IMR-90 (cell line): ENCODE results near the gene SVOPL. TPM values are rescaled to one million over a fixed set of nuclear protein-coding genes. Genes with fewer than 3 reads are reported as not detected.
"Not testable (repeated sequence)": the region's sequence is repeated elsewhere in the genome, so short reads cannot be mapped to it uniquely, and the experiment has no call there.

Experiments
- ATAC-seq: fragments of 200-7000 bp; cut with Tn5 transposase; 2 replicates; pipeline ENCODE4 v1.9.1; 2020; ENCODE audit warnings: low read depth, mild to moderate bottlenecking, moderate library complexity
- BruUV-seq: library from RNA; stranded (reverse); fragments of 400-500 nt; replicated peaks from 2 replicates; lab custom pipeline; 2021; lab: Mats Ljungman, UMichigan
- CTCF ChIA-PET: fragments of 300-600 bp; formaldehyde crosslinking; extraction: SDS; loops from one replicate; lab custom pipeline; 2021; ENCODE audit warnings: antibody characterized with exemption; lab: Yijun Ruan, JAX
- POLR2A ChIA-PET: fragments of 300-600 bp; sonication (Branson Sonifier 250); formaldehyde crosslinking; loops from one replicate; lab custom pipeline; 2022; ENCODE audit warnings: antibody characterized with exemption; ENCODE audit not compliant: unreplicated experiment; lab: Charles Lee
- DNase-seq: peaks from one replicate; pipeline ENCODE4 v3.0.0; 2013
- H2AFZ ChIP-seq: replicated peaks from 2 replicates; pipeline ENCODE3; 2013; ENCODE audit warnings: low read length, mild to moderate bottlenecking; ENCODE audit not compliant: poor library complexity
- H2AK5ac ChIP-seq: 2 replicates; pipeline ENCODE4 v1.6.1; 2013; ENCODE audit warnings: low read depth, low read length, inconsistent platforms
- H2AK9ac ChIP-seq: replicated peaks from 2 replicates; pipeline ENCODE3; 2013; ENCODE audit warnings: mild to moderate bottlenecking, low read depth, low read length, moderate library complexity; ENCODE audit not compliant: poor library complexity
- H2BK120ac ChIP-seq: 2 replicates; pipeline ENCODE4 v1.6.1; 2013; ENCODE audit warnings: low read depth, low read length, inconsistent platforms
- H2BK15ac ChIP-seq: 3 replicates; pipeline ENCODE4 v1.6.1; 2013; ENCODE audit warnings: low read depth, low read length, inconsistent platforms
- H2BK20ac ChIP-seq: 2 replicates; pipeline ENCODE4 v1.6.1; 2013; ENCODE audit warnings: low read depth, mild to moderate bottlenecking, inconsistent platforms, low read length, moderate library complexity
- H2BK5ac ChIP-seq: 2 replicates; pipeline ENCODE4 v1.6.1; 2013; ENCODE audit warnings: mild to moderate bottlenecking, low read depth, low read length, inconsistent platforms; ENCODE audit not compliant: poor library complexity, severe bottlenecking
- H3K14ac ChIP-seq: replicated peaks from 2 replicates; pipeline ENCODE4 v1.6.1; 2013; ENCODE audit warnings: low read depth, low read length, inconsistent platforms
- H3K18ac ChIP-seq: 2 replicates; pipeline ENCODE4 v1.6.1; 2013; ENCODE audit warnings: low read depth, low read length, control low read depth
- H3K23ac ChIP-seq: 2 replicates; pipeline ENCODE4 v1.6.1; 2013; ENCODE audit warnings: low read depth, low read length, inconsistent platforms
- H3K27ac ChIP-seq: 2 replicates; pipeline ENCODE4 v1.5.1; 2013; ENCODE audit warnings: mild to moderate bottlenecking, control low read depth, low read length; ENCODE audit not compliant: insufficient read depth
- H3K27me3 ChIP-seq: 2 replicates; pipeline ENCODE4 v1.6.1; 2013; ENCODE audit warnings: low read length; ENCODE audit not compliant: control insufficient read depth, insufficient read depth
- H3K36me3 ChIP-seq: 2 replicates; pipeline ENCODE4 v1.6.1; 2013; ENCODE audit warnings: low read length, mixed read lengths; ENCODE audit not compliant: control insufficient read depth, insufficient read depth
- H3K4ac ChIP-seq: 2 replicates; pipeline ENCODE4 v1.6.1; 2013; ENCODE audit warnings: low read depth, low read length, inconsistent platforms
- H3K4me1 ChIP-seq: 2 replicates; pipeline ENCODE4 v1.6.1; 2013; ENCODE audit warnings: low read length, mixed read lengths; ENCODE audit not compliant: control insufficient read depth, insufficient read depth
- H3K4me2 ChIP-seq: 2 replicates; pipeline ENCODE4 v1.6.1; 2013; ENCODE audit warnings: low read depth, mild to moderate bottlenecking, control low read depth, low read length, moderate library complexity
- H3K4me3 ChIP-seq: 2 replicates; pipeline ENCODE4 v1.5.1; 2013; ENCODE audit warnings: low read depth, mild to moderate bottlenecking, control low read depth, low read length, moderate library complexity; ENCODE audit not compliant: insufficient read depth
- H3K56ac ChIP-seq: 2 replicates; pipeline ENCODE4 v1.6.1; 2013; ENCODE audit warnings: low read length, inconsistent platforms; ENCODE audit not compliant: insufficient read depth; ENCODE audit errors: extremely low read depth
- H3K79me1 ChIP-seq, 2 experiments: 2 replicates each; pipeline ENCODE4 v1.6.1; 2013; ENCODE audit warnings: low read length in 2 of 2, inconsistent platforms in 1 of 2, low read depth in 1 of 2
- H3K9ac ChIP-seq: 2 replicates; pipeline ENCODE4 v1.6.1; 2013; ENCODE audit warnings: low read depth, low read length, control low read depth
- H3K9me1 ChIP-seq: 2 replicates; pipeline ENCODE4 v1.6.1; 2013; ENCODE audit warnings: low read length, inconsistent platforms; ENCODE audit not compliant: insufficient read depth
- H3K9me3 ChIP-seq: 2 replicates; pipeline ENCODE4 v1.6.1; 2013; ENCODE audit warnings: low read length; ENCODE audit not compliant: control insufficient read depth, insufficient read depth
- H4K20me1 ChIP-seq: 2 replicates; pipeline ENCODE4 v1.6.1; 2013; ENCODE audit warnings: low read length, inconsistent platforms; ENCODE audit not compliant: insufficient read depth
- H4K5ac ChIP-seq: 2 replicates; pipeline ENCODE4 v1.6.1; 2013; ENCODE audit warnings: mild to moderate bottlenecking, low read depth, low read length, control low read depth
- H4K8ac ChIP-seq, 2 experiments: 2 replicates each; pipeline ENCODE4 v1.6.1; 2013; ENCODE audit warnings: low read depth in 2 of 2, low read length in 2 of 2, control low read depth in 1 of 2, inconsistent platforms in 1 of 2
- H4K91ac ChIP-seq: 2 replicates; pipeline ENCODE4 v1.6.1; 2013; ENCODE audit warnings: low read depth, low read length, inconsistent platforms; ENCODE audit not compliant: insufficient read depth
- CEBPB ChIP-seq: IDR thresholded peaks from 2 replicates; pipeline ENCODE4 v1.6.1; 2012; ENCODE audit warnings: low read depth, low read length, improper control_type of control experiment
- CTCF ChIP-seq: conservative IDR thresholded peaks from 2 replicates; pipeline ENCODE4 v1.5.1; 2012; ENCODE audit warnings: mild to moderate bottlenecking, low read depth, low read length, improper control_type of control experiment
- FOS ChIP-seq: fragments of 150-350 bp; IDR thresholded peaks from 2 replicates; pipeline ENCODE4 v1.6.1; 2016; ENCODE audit warnings: low read depth, low read length
- MAFK ChIP-seq: IDR thresholded peaks from 2 replicates; pipeline ENCODE4 v1.6.1; 2012; ENCODE audit warnings: low read depth, low read length, improper control_type of control experiment
- RCOR1 ChIP-seq: IDR thresholded peaks from 2 replicates; pipeline ENCODE4 v1.6.1; 2012; ENCODE audit warnings: mild to moderate bottlenecking, low read length, improper control_type of control experiment; ENCODE audit not compliant: insufficient replicate concordance
- SMC3 ChIP-seq: fragments of 150-350 bp; IDR thresholded peaks from 2 replicates; pipeline ENCODE4 v1.6.1; 2016; ENCODE audit warnings: low read depth, mild to moderate bottlenecking, antibody characterized with exemption, low read length, moderate library complexity
- WGBS, 2 experiments: methylation state at CpG; one replicate each; pipeline versions ENCODE4 v1.1.5 to v1.1.7; 2013; ENCODE audit warnings: missing lambda C conversion rate in 2 of 2; ENCODE audit not compliant: insufficient read length in 1 of 2; ENCODE audit errors: extremely low coverage in 2 of 2; 5-methylcytosine and 5-hydroxymethylcytosine counted together
- dilution Hi-C: fragments of 300-500 bp; cut with HindIII; formaldehyde crosslinking; loops from one replicate; pipeline ENCODE4 v1.14.3; 2018; ENCODE audit warnings: low sequenced_read_pairs; ENCODE audit not compliant: unreplicated experiment
- in situ Hi-C: fragments of 300-500 bp; cut with MboI; formaldehyde crosslinking; loops from 3 replicates; pipeline ENCODE4 v1.14.3; 2019; ENCODE audit warnings: low sequenced_read_pairs, inconsistent platforms, mixed read lengths
- intact Hi-C: fragments of 100-400 bp; cut with micrococcal nuclease; formaldehyde crosslinking; loops from 2 replicates; pipeline ENCODE4 v1.10.0; 2022
- polyA plus RNA-seq, 3 experiments: library from polyadenylated mRNA; depleted of rRNA; stranded (reverse); fragments of >200 nt; gene quantifications; 2 replicates each; pipeline ENCODE4 v1.2.3, GENCODE V29; 2012; ENCODE audit warnings: low replicate concordance in 1 of 3
- total RNA-seq: library from RNA; depleted of rRNA; stranded (reverse); fragments of >200 nt; gene quantifications from 2 replicates; pipeline ENCODE4 v1.2.3, GENCODE V29; 2012

SVOPL gene
- total and polyA plus RNA-seq, 2 of the 4 experiments (the other 2 are of a cell fraction): not detected

GRCh38 chr7:138697535-138698182 lies 3.5 kb downstream of the SVOPL start:
- Histone ChIP-seq H3K27ac (no peak overlapping the region), H2AFZ (no peak overlapping the region), H3K9me1 (no peaks in the 10 kb centered on the region), H3K18ac (no peak overlapping the region), H4K91ac (no peak overlapping the region), H2AK9ac (no peak overlapping the region), H3K4ac (no peak overlapping the region), H4K20me1 (no peaks in the 10 kb centered on the region), H3K4me1 (no peaks in the 10 kb centered on the region), H2BK20ac (no peak overlapping the region), H3K9ac (no peak overlapping the region), H3K9me3 (peaks cover 4% of the 10 kb centered on the region; the same call in 1 of the 2 replicates), H2BK120ac (no peak overlapping the region), H3K23ac (no peak overlapping the region), H3K36me3 (no peaks in the 10 kb centered on the region), H4K5ac (no peak overlapping the region), H2BK15ac (no peak overlapping the region), H3K4me3 (no peak overlapping the region), H3K79me1 (no peaks in the 10 kb centered on the region), H2AK5ac (no peak overlapping the region), H4K8ac (no peak overlapping the region), H3K14ac (no peak overlapping the region), H3K4me2 (no peak overlapping the region), H3K27me3 (no peaks in the 10 kb centered on the region), H2BK5ac (no peak overlapping the region), H3K56ac (no peak overlapping the region)
- DNase-seq (no peak), ATAC-seq (no peak)
- intact Hi-C loops: no loop called here
- dilution Hi-C loops: no loop called here
- in situ Hi-C loops: no loop called here
- CTCF ChIA-PET: no interaction called here
- TF ChIP-seq FOS: no peak
- TF ChIP-seq SMC3: no peak
- no peak for TF ChIP-seq CTCF
- no peak for TF ChIP-seq RCOR1
- no peak for TF ChIP-seq CEBPB
- no peak for TF ChIP-seq MAFK
- POLR2A ChIA-PET: no interaction called here
- BruUV-seq: no TSS peak
- no CpG with 5 or more reads among the region's 2 CpGs for WGBS, 2 experiments

DNA sequence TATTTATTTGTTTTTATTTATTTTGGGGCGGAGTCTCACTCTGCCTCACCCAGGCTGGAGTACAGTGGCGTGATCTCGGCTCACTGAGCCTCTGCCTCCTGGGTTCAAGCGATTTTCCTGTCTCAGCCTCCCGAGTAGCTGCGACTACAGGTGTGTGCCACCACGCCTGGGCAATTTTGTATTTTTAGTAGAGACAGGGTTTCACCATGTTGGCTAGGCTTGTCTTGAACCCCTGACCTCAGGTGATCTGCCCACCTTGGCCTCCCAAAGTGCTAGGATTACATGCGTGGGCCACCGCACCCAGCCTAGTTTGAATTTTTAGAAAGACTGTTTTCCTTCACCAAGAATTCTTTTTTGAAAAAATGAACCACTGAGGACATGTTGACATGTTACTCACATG lies 5.4 kb downstream of the SVOPL start:
- H2BK15ac ChIP-seq, dilution Hi-C loops, H2AK5ac ChIP-seq, H2AK9ac ChIP-seq, H2AFZ ChIP-seq, H3K23ac ChIP-seq, H4K8ac ChIP-seq, DNase-seq, H3K79me1 ChIP-seq, H2BK120ac ChIP-seq, H3K36me3 ChIP-seq, H3K9me1 ChIP-seq, intact Hi-C loops, H3K56ac ChIP-seq, H3K14ac ChIP-seq, ATAC-seq, H3K4ac ChIP-seq, BruUV-seq, H3K27me3 ChIP-seq, H2BK5ac ChIP-seq, H3K4me3 ChIP-seq, H3K18ac ChIP-seq, H3K9me3 ChIP-seq, H3K9ac ChIP-seq, H4K20me1 ChIP-seq, H3K4me2 ChIP-seq, POLR2A ChIA-PET, H3K27ac ChIP-seq, in situ Hi-C loops, H4K91ac ChIP-seq, H4K5ac ChIP-seq, CTCF ChIA-PET, H3K4me1 ChIP-seq, H2BK20ac ChIP-seq: not testable (repeated sequence)
- 100% methylated on average over 1 of the region's 9 CpGs; no CpG with 5 or more reads in 1 of the 2 experiments for WGBS, 2 experiments
